Psoas muscle (tissue), 8 donors: ENCODE data around the gene C3orf20. TPM values are rescaled to one million over a fixed set of nuclear protein-coding genes. Genes with fewer than 3 reads are reported as not detected.

Source experiments
- ATAC-seq, 4 donors: fragments of 200-7000 bp; cut with Tn5 transposase; one replicate each; pipeline ENCODE4 v1.9.1; 2020; ENCODE audit warnings: moderate library complexity in 3 of 4, mild to moderate bottlenecking in 2 of 4
- DNase-seq, 2 donors: peaks; one replicate each; pipeline ENCODE4 v3.0.0-alpha.2; 2020
- H3K27ac ChIP-seq: fragments of 200-600 bp; one replicate; pipeline ENCODE4 v1.8.0; 2022
- H3K27me3 ChIP-seq, 3 donors: fragments of 200-600 bp in 1 of 3; one replicate each; pipeline versions ENCODE4 v1.6.1 to v1.8.0; 2013 to 2022; ENCODE audit warnings: low read length in 2 of 3, mild to moderate bottlenecking in 2 of 3, moderate library complexity in 1 of 3; ENCODE audit not compliant: insufficient read depth in 3 of 3
- H3K36me3 ChIP-seq, 2 donors: fragments of 200-600 bp in 1 of 2; one replicate each; pipeline versions ENCODE4 v1.6.1 to v1.8.0; 2013 to 2022; ENCODE audit warnings: low read depth in 1 of 2, mild to moderate bottlenecking in 1 of 2, moderate library complexity in 1 of 2; ENCODE audit not compliant: insufficient read depth in 1 of 2
- H3K4me1 ChIP-seq: fragments of 200-600 bp; one replicate; pipeline ENCODE4 v1.8.0; 2022
- H3K4me3 ChIP-seq: fragments of 200-600 bp; one replicate; pipeline ENCODE4 v1.8.0; 2022; ENCODE audit warnings: mild to moderate bottlenecking
- H3K9me3 ChIP-seq: fragments of 200-600 bp; one replicate; pipeline ENCODE4 v1.8.0; 2022
- CTCF ChIP-seq: fragments of 200-600 bp; IDR thresholded peaks from one replicate; pipeline ENCODE4 v1.8.0; 2022; ENCODE audit warnings: antibody characterized with exemption
- WGBS, 3 donors: extraction: QIAGEN DNeasy Blood & Tissue Kit; methylation state at CpG; one replicate each; pipeline versions ENCODE4 v1.1.6 to v1.1.7; 2013; 5-methylcytosine and 5-hydroxymethylcytosine counted together
- intact Hi-C, 2 donors: fragments of 100-400 bp; cut with DNase I; formaldehyde crosslinking; loops; one replicate each; pipeline versions ENCODE4 v1.11.0 to v1.14.2; 2022
- polyA plus RNA-seq, 3 donors: library from polyadenylated mRNA; stranded (reverse); fragments of 200-250 nt; gene quantifications; one replicate each; pipeline ENCODE4 v1.2.3, GENCODE V29; 2013
- total RNA-seq, 4 donors: library from RNA; stranded (reverse); fragmentation: NEBNext Ultra II Directional in 2 of 4; extraction: Animal tissue kit (Norgen Biotek cat#: 25700) in 2 of 4; gene quantifications; one replicate each; pipeline versions ENCODE4 v1.2.1 to v1.2.4, GENCODE V29; 2021 to 2023
- donor health status: healthy with polysubstance abuse.
- donor health status: DM: no; HTN: no; CAD: no; lungs with moderate emphysema.
- donor health status: Bipolar disorder and iron deficiency.
- donor health status: healthy.
- donor health status: DM: yes; HTN: yes; CAD: no.
- donor health status: DM: no; HTN: no; CAD: no.
- donor health status: DM: no; HTN: no; CAD: no.
- donor health status: DM: yes; HTN: yes; CAD: no.

C3orf20 gene
- total and polyA plus RNA-seq, 7 donors: 0.01 to 0.38 (median 0.09) TPM; not detected in 2

GRCh38 chr3:14788644-14789043 is 113.7 kb downstream of the C3orf20 start:
- H3K9me3 ChIP-seq: no peaks in the 10 kb centered on the region
- ATAC-seq (no peak), DNase-seq (no peak)
- H3K36me3 ChIP-seq: no peaks in the 10 kb centered on the region
- no peaks in the 10 kb centered on the region for H3K4me1 ChIP-seq
- TF ChIP-seq CTCF: no peak
- intact Hi-C loops: no loop called here
- no peak overlapping the region for H3K27ac ChIP-seq
- WGBS, 3 donors: 89 to 96% (median 90%) methylated on average over 7 of the region's 7 CpGs
- H3K27me3 ChIP-seq: no peaks in the 10 kb centered on the region
- no peak overlapping the region for H3K4me3 ChIP-seq

- no peak for ATAC-seq
- H3K36me3 ChIP-seq: no peaks in the 10 kb centered on the region
- DNase-seq: no peak
- H3K4me1 ChIP-seq: no peaks in the 10 kb centered on the region
- H3K27me3 ChIP-seq: no peaks in the 10 kb centered on the region
- intact Hi-C loops: no loop called here
- 71 to 77% (median 75%) methylated on average over 5 of the region's 5 CpGs for WGBS, 3 donors
- TF ChIP-seq CTCF: no peak
- H3K9me3 ChIP-seq: no peaks in the 10 kb centered on the region
- no peak overlapping the region for H3K4me3 ChIP-seq
- H3K27ac ChIP-seq: no peak overlapping the region
Measured at GRCh38 chr3:14789221-14789620, 114.3 kb downstream of the C3orf20 start.

- WGBS, 3 donors: 72 to 80% (median 73%) methylated on average over 10 of the region's 10 CpGs
- Histone ChIP-seq H3K4me1 (no peaks in the 10 kb centered on the region), H3K36me3 (no peaks in the 10 kb centered on the region), H3K9me3 (no peaks in the 10 kb centered on the region), H3K27ac (no peak overlapping the region), H3K4me3 (no peak overlapping the region), H3K27me3 (no peaks in the 10 kb centered on the region)
- TF ChIP-seq CTCF: no peak
- ATAC-seq: no peak
- DNase-seq: no peak
- intact Hi-C loops: loop anchor here (2.0 to 5.0 kb wide), 2 partner anchors 128 to 131 kb away; no protein-coding TSS in a partner anchor
Measured at GRCh38 chr3:14789640-14790285, 114.8 kb downstream of the C3orf20 start.

GRCh38 chr3:14791343-14791945 is 116.5 kb downstream of the C3orf20 start:
- ATAC-seq (peak; percentile 53 to 74 (median 60)), DNase-seq (peak; percentile 70 to 75)
- Histone ChIP-seq H3K27me3 (no peaks in the 10 kb centered on the region), H3K4me3 (no peak overlapping the region), H3K36me3 (no peaks in the 10 kb centered on the region), H3K9me3 (no peaks in the 10 kb centered on the region), H3K27ac (no peak overlapping the region), H3K4me1 (no peaks in the 10 kb centered on the region)
- intact Hi-C loops: loop anchor here (2.0 to 5.0 kb wide), 2 partner anchors 126 to 129 kb away; no protein-coding TSS in a partner anchor
- peak; percentile 56 for TF ChIP-seq CTCF
- WGBS, 3 donors: 25 to 29% (median 27%) methylated on average over 15 of the region's 15 CpGs
